Stimulated activated naive CD4-positive, alpha-beta T cell treated with Interleukin-2 at 50 U/mL for 16 hours (primary cell): Measurements from ENCODE around the gene PKNOX2.

Experiments
- DNase-seq: peaks from one replicate; lab custom pipeline; 2025; lab: John Stamatoyannopoulos, UW

The PKNOX2 gene

GRCh38 chr11:125263268-125263790 lies 98.8 kb downstream of the PKNOX2 start:
- DNase-seq, result no peak

GRCh38 chr11:125264100-125265022 lies 99.8 kb downstream of the PKNOX2 start:
- DNase-seq, result no peak

GRCh38 chr11:125267548-125267947 lies 103.0 kb downstream of the PKNOX2 start:
- DNase-seq, result no peak

- no peak for DNase-seq
These were observed 104.1 kb downstream of the PKNOX2 start for GRCh38 chr11:125268611-125269010.

GRCh38 chr11:125270106-125270505 lies 105.6 kb downstream of the PKNOX2 start:
- DNase-seq, result no peak

- no peak for DNase-seq
These were observed 106.2 kb downstream of the PKNOX2 start for GRCh38 chr11:125270711-125271110.

- DNase-seq, result no peak
These were observed 107.0 kb downstream of the PKNOX2 start for GRCh38 chr11:125271483-125272091.

GRCh38 chr11:125272092-125272491 lies 107.5 kb downstream of the PKNOX2 start:
- no peak for DNase-seq

- DNase-seq, result no peak
These were observed 108.3 kb downstream of the PKNOX2 start for GRCh38 chr11:125272821-125273220.

GRCh38 chr11:125273519-125274000 lies 109.0 kb downstream of the PKNOX2 start:
- DNase-seq, result no peak

GRCh38 chr11:125274309-125274708 lies 109.8 kb downstream of the PKNOX2 start:
- no peak for DNase-seq

GRCh38 chr11:125274774-125275173 lies 110.2 kb downstream of the PKNOX2 start:
- DNase-seq, result no peak

GRCh38 chr11:125275905-125276618 lies 111.5 kb downstream of the PKNOX2 start:
- no peak for DNase-seq

- DNase-seq, result no peak
These were observed 112.0 kb downstream of the PKNOX2 start for GRCh38 chr11:125276619-125276976.

GRCh38 chr11:125279676-125280418 lies 115.3 kb downstream of the PKNOX2 start:
- DNase-seq, result no peak

- no peak for DNase-seq
These were observed 116.1 kb downstream of the PKNOX2 start for GRCh38 chr11:125280646-125281045.

GRCh38 chr11:125281831-125282595 lies 117.5 kb downstream of the PKNOX2 start:
- no peak for DNase-seq

GRCh38 chr11:125282596-125282914 lies 118.0 kb downstream of the PKNOX2 start:
- no peak for DNase-seq

GRCh38 chr11:125284245-125284850 lies 119.8 kb downstream of the PKNOX2 start:
- DNase-seq, result no peak

GRCh38 chr11:125285844-125286243 lies 121.3 kb downstream of the PKNOX2 start:
- no peak for DNase-seq

GRCh38 chr11:125286486-125286885 lies 121.9 kb downstream of the PKNOX2 start:
- DNase-seq, result no peak
